ENCODE results near the gene SLC4A9.
"Not testable (repeated sequence)": the region's sequence is repeated elsewhere in the genome, so short reads cannot be mapped to it uniquely, and the experiment has no call there.

Gene SLC4A9

GRCh38 chr5:140339636-140340035 is 20.4 kb upstream of the SLC4A9 start:
- DNase-seq = no peak

- DNase-seq = no peak
Observed at GRCh38 chr5:140340605-140341121, 19.3 kb upstream of the SLC4A9 start.

- no peak for DNase-seq
Observed at GRCh38 chr5:140341591-140341990, 18.4 kb upstream of the SLC4A9 start.

- DNase-seq = no peak
Observed at GRCh38 chr5:140342287-140342686, 17.7 kb upstream of the SLC4A9 start.

- no peak for DNase-seq
Observed at GRCh38 chr5:140342896-140343295, 17.1 kb upstream of the SLC4A9 start.

GRCh38 chr5:140343849-140344248 is 16.1 kb upstream of the SLC4A9 start:
- not testable (repeated sequence) for DNase-seq

GRCh38 chr5:140344683-140345423 is 15.1 kb upstream of the SLC4A9 start:
- no peak for DNase-seq

GRCh38 chr5:140345919-140346347 is 14.1 kb upstream of the SLC4A9 start:
- peak; percentile 74 for DNase-seq

- peak; percentile 87 for DNase-seq
Observed at GRCh38 chr5:140346348-140347221, 13.4 kb upstream of the SLC4A9 start, which contains the start of gene HBEGF. Gene HBEGF (minus strand): TSS chr5:140346603. CDS start chr5:140346328, 275 bp downstream.

GRCh38 chr5:140347360-140347759 is 12.6 kb upstream of the SLC4A9 start:
- no peak for DNase-seq

- DNase-seq = no peak
Observed at GRCh38 chr5:140348104-140348503, 11.9 kb upstream of the SLC4A9 start.

- no peak for DNase-seq
Observed at GRCh38 chr5:140349244-140349643, 10.8 kb upstream of the SLC4A9 start.

- no peak for DNase-seq
Observed at GRCh38 chr5:140351609-140352334, 8.2 kb upstream of the SLC4A9 start.

GRCh38 chr5:140355546-140355945 is 4.4 kb upstream of the SLC4A9 start:
- no peak for DNase-seq

GRCh38 chr5:140356853-140357725 is 2.9 kb upstream of the SLC4A9 start:
- DNase-seq = no peak

GRCh38 chr5:140357726-140358093 is 2.3 kb upstream of the SLC4A9 start:
- peak; percentile 85 for DNase-seq

GRCh38 chr5:140358738-140359310 is 1.2 kb upstream of the SLC4A9 start:
- no peak for DNase-seq

GRCh38 chr5:140360681-140361479 is 886 bp downstream of the SLC4A9 start:
- DNase-seq = no peak

- no peak for DNase-seq
Observed at GRCh38 chr5:140361901-140362300, 1.9 kb downstream of the SLC4A9 start.

- no peak for DNase-seq
Observed at GRCh38 chr5:140362311-140362710, 2.3 kb downstream of the SLC4A9 start.
